D341Med (cell line): Measurements from ENCODE around the gene ZNF780A.
"Not testable (repeated sequence)": the region's sequence is repeated elsewhere in the genome, so short reads cannot be mapped to it uniquely, and the experiment has no call there.

Experiments used
- DNase-seq: peaks from one replicate; pipeline ENCODE4 v3.0.0; 2012; ENCODE audit warnings: low spot score

ZNF780A gene

GRCh38 chr19:40084948-40085347 is 5.8 kb downstream of the ZNF780A start:
- no peak for DNase-seq

DNA sequence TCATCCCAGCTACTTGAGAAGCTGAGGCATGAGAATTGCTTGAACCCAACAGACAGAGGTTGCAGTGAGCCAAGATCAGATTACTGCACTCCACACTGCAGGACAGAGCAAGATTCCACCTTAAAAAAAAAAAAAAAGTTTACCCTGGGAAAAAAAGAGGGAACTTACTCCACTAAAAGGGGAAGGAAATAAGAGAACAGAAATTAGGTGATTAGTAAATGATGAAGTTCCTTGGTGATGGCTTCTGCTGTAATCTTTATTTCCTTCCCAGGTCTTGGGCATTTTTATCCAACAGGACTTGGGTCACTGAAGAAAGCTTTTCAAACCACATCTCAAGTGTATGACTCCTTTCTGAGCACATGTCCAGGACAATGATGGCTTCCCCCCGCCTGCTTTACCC is 9.3 kb downstream of the ZNF780A start:
- no peak for DNase-seq

DNA sequence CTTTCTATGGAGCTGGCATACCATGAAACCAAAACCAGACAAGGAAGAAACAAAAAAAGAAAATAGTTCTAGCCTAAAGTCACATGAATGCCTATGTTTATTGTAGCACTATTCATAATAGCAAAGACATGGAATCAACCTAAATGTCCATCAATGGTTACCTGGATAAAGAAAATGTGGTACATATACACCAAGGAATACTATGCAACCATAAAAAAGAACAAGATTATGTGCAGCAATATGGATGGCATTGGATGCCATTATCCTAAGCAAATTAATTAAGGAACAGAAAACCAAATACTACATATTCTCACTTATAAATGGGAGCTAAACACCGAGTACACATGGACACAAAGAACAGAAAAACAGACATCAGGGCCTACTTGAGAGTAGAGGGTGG is 10.5 kb downstream of the ZNF780A start:
- no peak for DNase-seq

DNA sequence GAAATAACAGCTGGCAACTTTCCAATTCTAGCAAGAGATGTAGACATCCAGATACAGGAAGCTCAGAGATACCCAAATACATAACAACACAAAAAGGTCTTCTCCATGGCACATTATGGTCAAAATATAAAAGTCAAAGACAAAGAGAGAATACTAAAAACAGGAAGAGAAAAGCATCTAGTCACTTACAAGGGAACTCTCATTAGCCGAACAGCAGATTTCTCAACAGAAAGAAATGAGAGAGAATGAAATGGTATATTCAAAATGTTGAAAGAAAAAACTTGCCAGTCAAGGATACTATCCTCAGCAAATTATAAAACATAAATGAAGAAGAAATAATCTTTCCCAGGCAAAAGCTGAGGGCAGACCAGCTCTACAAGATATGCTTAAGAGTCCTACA is 12.4 kb downstream of the ZNF780A start:
- no peak for DNase-seq

DNA sequence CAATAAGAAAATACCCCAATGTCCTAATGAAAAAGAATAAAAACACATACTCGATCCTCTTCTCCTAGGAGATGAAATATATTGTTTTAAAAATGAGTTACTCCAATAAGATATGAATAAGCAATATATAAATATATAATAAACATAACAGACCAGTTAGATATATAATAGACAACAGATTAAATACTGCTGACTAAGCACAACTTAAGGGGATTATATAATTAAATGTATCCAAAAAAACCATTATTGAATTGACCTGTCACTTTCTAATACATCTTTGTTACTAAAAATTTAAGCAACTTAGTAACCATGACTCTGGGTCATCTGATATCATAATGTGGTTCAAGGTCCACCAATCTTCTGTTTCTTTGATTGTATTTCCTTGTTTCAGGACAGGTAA is 20.7 kb downstream of the ZNF780A start:
- DNase-seq = no peak

DNA sequence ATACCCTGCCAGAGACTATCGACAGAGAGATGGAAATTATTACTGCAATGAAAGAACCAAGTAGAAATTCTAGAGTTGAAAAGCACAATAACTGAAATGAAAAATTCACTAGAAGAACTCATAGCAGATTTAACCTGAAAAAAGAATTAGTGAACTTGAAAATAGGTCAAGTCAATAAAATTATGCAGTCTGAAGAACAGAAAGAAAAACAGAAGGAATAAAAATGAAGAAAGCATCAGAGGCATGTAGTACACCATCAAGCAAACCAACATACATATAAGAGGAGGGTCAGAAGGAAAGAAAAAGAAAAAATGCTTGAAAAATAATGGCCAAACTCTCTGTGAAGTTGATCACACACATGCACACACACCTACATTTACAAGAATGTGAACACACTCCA is 31.1 kb downstream of the ZNF780A start:
- DNase-seq = no peak

DNA sequence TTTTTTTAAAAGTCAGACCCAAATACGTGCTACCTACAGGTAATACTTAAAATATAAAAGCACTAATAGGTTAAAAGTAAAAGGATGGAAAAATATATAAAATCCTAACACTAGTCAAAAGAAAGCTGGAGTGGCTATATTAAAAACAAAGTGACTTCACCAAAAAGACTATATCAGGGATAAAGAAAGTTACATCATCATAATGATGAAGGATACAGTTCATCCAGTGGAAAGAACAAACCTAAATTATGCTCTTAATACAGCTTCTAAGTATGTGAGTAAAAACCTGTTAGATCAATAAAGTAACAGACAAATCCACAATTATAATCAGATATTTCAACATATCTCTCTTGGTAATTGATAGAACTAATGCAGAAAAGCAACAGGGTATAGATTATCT is 33.6 kb downstream of the ZNF780A start:
- DNase-seq = no peak

DNA sequence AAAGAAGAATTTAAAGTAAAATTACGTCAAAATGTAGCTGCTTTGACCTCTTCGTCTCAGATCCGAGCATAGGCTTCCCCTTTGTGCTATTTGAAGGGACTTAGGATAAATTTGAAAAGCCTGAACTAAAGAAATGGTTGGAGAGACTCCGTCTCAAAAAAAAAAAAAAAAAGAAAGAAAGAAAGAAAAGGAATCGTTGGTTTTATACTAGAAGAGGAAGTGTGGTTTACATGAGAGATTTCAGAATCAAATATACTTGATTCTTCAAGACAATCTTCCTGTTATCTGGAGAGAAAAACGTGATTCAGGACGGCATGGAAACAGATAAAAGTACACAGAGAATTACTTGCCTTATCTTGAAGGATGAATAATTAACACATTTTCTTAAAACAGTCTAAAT is 34.2 kb downstream of the ZNF780A start:
- DNase-seq = no peak

DNA sequence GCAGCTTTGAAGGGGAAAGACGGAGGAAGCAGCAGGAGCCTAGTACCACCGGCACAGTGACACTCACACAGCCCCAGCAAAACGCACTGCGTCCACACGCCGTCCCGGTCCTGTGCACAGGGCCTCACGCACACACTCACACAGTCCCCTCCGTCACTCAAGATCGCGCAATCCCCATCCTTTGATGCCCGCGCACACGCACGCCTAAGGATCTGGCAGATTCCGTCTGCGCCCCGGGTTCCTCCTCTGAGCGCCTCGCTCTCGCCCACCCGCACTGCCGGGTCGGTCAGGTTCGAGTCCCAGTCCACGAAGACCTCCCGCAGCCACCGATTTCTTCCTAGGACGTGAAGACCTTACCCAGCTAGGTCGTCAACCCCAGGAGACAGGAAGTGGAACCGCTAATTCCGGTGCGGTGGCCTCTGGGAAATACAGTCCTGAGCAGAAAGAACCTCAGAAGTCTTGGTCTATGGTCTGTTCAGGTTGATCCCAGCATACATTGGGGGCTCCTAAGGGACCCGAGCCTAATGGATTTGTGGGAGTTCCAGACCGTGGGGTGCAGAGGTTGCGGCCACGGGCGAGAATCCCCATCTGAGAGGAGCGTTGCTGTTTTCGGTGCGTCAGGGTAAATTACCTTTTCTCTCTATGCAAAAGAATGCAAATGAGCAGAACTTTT is 34.8 kb downstream of the ZNF780A start, which contains the start of gene ZNF780B:
Gene ZNF780B (minus strand): TSS at position 400 of the 673 bp plus-strand sequence. CDS start 5,899 bp downstream, outside the sequence.
- DNase-seq = peak; percentile 82

DNA sequence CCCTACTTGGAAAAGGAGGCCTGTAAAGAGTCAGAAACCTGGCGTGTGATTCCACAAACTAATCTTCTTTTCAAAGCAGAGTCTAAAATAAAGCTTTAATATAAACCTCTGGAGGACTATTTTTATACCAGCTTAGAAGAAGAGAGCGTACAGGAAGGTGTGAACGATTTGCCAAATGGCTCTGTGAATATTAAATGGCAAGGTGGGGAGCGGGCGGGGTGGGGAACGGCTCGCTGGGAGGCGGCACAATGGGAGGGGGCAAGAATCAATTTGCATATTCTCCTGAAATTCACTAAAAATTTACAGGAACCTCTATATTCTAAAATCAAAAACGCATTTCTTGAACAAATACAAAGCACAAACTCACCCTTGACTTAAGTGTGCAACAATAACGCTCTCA is 35.7 kb downstream of the ZNF780A start:
- peak; percentile 53 for DNase-seq

GRCh38 chr19:40054632-40055031 is 36.1 kb downstream of the ZNF780A start:
- DNase-seq = peak; percentile 20

DNA sequence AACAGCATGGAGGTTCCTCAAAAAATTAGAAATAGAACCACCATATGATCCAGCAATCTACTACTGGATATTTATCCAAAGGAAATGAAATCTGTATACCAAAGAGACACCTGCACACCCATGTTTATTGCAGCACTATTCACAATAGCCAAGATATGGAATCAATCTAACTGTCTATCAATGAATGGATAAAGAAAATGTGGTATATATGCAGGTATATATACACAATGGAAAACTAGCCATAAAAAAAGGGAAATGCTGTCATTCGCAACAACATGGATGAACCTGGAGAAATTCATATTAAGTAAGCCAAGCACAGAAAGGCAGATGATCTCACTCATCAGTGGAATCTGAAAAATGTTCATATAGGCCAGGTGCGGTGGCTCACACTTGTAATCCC is 37.3 kb downstream of the ZNF780A start:
- DNase-seq = no peak

DNA sequence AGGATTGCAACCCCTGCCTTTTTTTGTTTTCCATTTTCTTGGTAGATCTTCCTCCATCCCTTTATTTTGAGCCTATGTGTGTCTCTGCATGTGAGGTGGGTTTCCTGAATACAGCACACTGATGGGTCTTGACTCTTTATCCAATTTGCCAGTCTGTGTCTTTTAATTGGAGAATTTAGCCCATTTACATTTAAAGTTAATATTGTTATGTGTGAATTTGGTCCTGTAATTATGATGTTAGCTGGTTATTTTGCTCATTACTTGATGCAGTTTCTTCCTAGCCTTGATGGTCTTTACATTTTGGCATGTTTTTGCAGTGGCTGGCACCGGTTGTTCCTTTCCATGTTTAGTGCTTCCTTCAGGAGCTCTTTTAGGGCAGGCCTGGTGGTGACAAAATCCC is 49.0 kb downstream of the ZNF780A start:
- not testable (repeated sequence) for DNase-seq

GRCh38 chr19:40038047-40038446 is 52.7 kb downstream of the ZNF780A start:
- DNase-seq = not testable (repeated sequence)

DNA sequence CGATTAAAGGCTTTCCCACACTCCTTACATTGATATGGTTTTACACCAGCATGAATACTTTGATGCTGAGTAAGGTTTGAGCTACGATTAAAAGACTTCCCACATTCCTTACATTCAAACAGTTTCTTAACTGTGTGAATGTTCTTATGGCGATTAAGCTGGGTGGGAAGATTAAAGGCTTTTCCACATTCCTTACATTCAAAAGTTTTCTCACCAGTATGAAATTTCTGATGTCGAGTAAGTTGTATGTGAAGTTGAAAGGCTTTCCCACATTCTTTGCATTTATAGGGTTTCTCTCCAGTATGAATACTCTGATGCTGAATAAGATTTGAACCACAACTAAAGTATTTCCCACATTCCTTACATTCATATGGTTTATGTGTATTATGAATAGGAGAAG is 54.7 kb downstream of the ZNF780A start:
- no peak for DNase-seq

DNA sequence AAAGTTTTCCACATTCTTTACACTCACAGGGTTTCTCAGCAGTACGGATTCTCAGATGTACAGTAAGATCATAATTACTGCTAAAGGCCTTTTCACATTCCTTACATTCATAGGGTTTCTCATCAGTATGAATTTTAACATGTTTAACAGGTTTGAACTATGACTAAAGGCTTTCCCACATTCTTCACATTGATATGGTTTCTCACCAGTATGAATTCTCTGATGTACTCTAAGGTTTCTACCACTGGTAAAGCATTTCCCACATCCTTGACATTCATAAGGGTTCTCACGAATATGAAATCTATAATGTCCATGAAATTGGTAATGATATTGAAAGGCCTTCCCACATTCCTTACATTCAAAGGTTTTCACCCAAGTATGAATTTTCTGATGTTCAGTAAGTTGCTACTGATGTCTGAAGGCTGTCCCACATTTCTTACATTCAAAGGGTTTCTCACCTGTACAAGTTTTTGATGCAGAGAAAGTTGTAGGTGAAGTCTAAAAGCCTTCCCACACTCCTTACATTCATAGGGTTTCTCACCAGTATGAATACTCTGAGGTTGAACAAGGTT is 56.7 kb downstream of the ZNF780A start:
- DNase-seq = no peak

GRCh38 chr19:40026597-40026970 is 64.2 kb downstream of the ZNF780A start:
- DNase-seq = no peak

GRCh38 chr19:40025938-40026596 is 64.7 kb downstream of the ZNF780A start:
- no peak for DNase-seq

DNA sequence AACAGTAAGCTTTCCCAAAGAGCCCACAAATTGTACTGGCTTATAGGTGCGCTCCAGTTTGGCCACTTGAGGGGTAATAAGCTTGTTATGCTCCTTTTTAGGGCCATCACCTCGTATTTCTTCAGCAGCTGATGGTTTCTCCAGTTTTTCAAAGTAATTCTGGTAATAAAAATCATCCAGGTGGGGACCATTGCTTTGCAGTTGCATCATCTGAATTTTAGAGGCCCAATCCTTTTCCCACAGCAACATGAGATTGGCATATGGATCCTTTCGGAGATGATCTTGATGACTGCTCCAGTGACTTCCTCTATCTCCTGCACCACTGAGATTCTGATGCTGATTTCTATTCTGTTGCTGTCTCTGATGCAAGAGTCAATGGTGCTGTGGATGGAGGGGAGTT is 66.8 kb downstream of the ZNF780A start:
- DNase-seq = no peak
